ENCODE results near the gene TUFT1. TPM values are rescaled to one million over a fixed set of nuclear protein-coding genes. Genes with fewer than 3 reads are reported as not detected.

TUFT1 gene
- polyA plus RNA-seq, 3 donors, result 1.5 to 1.7 (median 1.6) TPM

- H3K4me2 ChIP-seq (replicated peaks; ENCODE audit: extremely low read depth, low read length, poor library complexity, severe bottlenecking), result no peak overlapping the region
- Mint-ChIP-seq H3K9me3 (peaks cover 0 to 5% (median 2%) of the 10 kb centered on the region in 7 donors), H3K36me3 (no peaks in the 10 kb centered on the region), H3K27ac (no peak overlapping the region), H3K4me3 (no peak overlapping the region), H3K4me1 (peaks cover 28% of the 10 kb centered on the region), H3K27me3 (ENCODE audit: low read depth in 3 of 3) (peaks cover 33 to 43% (median 40%) of the 10 kb centered on the region in 3 donors)
- intact Hi-C loops (cut with micrococcal nuclease), result no loop called here
- H2AFZ ChIP-seq (ENCODE audit: insufficient read depth, low read depth, low read length, poor library complexity, severe bottlenecking), result no peak overlapping the region
- 100% methylated on average over 3 of the region's 4 CpGs for WGBS (ENCODE audit: insufficient coverage)
- H3K36me3 ChIP-seq (replicated peaks in 1 of 2; ENCODE audit: control insufficient read depth in 1 of 2, insufficient read depth in 2 of 2, low read length in 2 of 2), result no peaks in the 10 kb centered on the region
- peaks cover 17 to 31% of the 10 kb centered on the region in 2 donors for H3K4me1 ChIP-seq (ENCODE audit: control insufficient read depth in 1 of 2, insufficient read depth in 2 of 2, low read length in 2 of 2)
- no peaks in the 10 kb centered on the region for H3K79me2 ChIP-seq (ENCODE audit: insufficient read depth, low read length)
- no peaks in the 10 kb centered on the region for H4K20me1 ChIP-seq (ENCODE audit: insufficient read depth, low read length)
- H3K27ac ChIP-seq (ENCODE audit: low read depth in 1 of 2, low read length in 2 of 2), result no peak overlapping the region
- H3K9me3 ChIP-seq (replicated peaks in 1 of 2; ENCODE audit: control insufficient read depth in 1 of 2, insufficient read depth in 1 of 2, low read length in 2 of 2), result no peaks in the 10 kb centered on the region
- H3K9ac ChIP-seq (ENCODE audit: insufficient read depth, low read length, poor library complexity, severe bottlenecking), result no peak overlapping the region
- no peak for TF ChIP-seq CTCF (IDR thresholded peaks at IDR 0.05)
- H3K4me3 ChIP-seq (replicated peaks in 1 of 3; ENCODE audit: low read depth in 2 of 3, low read length in 3 of 3), result no peak overlapping the region
- no peak for DNase-seq
- H3K27me3 ChIP-seq (ENCODE audit: control insufficient read depth in 2 of 2, insufficient read depth in 2 of 2, low read length in 2 of 2), result peaks cover 21 to 33% of the 10 kb centered on the region in 2 donors
Measured at GRCh38 chr1:151514366-151514765, 25.7 kb upstream of the TUFT1 start.

- H3K4me3 Mint-ChIP-seq, result no peak overlapping the region
- Histone ChIP-seq H3K27me3 (ENCODE audit: control insufficient read depth in 2 of 2, insufficient read depth in 2 of 2, low read length in 2 of 2) (peaks cover 16 to 24% of the 10 kb centered on the region in 2 donors), H3K9me3 (replicated peaks in 1 of 2; ENCODE audit: control insufficient read depth in 1 of 2, insufficient read depth in 1 of 2, low read length in 2 of 2) (no peaks in the 10 kb centered on the region), H2AFZ (ENCODE audit: insufficient read depth, low read depth, low read length, poor library complexity, severe bottlenecking) (no peak overlapping the region), H4K20me1 (ENCODE audit: insufficient read depth, low read length) (no peaks in the 10 kb centered on the region), H3K27ac (ENCODE audit: low read depth in 1 of 2, low read length in 2 of 2) (no peak overlapping the region), H3K4me3 (replicated peaks in 1 of 3; ENCODE audit: low read depth in 2 of 3, low read length in 3 of 3) (no peak overlapping the region), H3K9ac (ENCODE audit: insufficient read depth, low read length, poor library complexity, severe bottlenecking) (no peak overlapping the region), H3K36me3 (replicated peaks in 1 of 2; ENCODE audit: control insufficient read depth in 1 of 2, insufficient read depth in 2 of 2, low read length in 2 of 2) (no peaks in the 10 kb centered on the region), H3K4me1 (ENCODE audit: control insufficient read depth in 1 of 2, insufficient read depth in 2 of 2, low read length in 2 of 2) (peaks cover 17 to 30% of the 10 kb centered on the region in 2 donors), H3K4me2 (replicated peaks; ENCODE audit: extremely low read depth, low read length, poor library complexity, severe bottlenecking) (no peak overlapping the region), H3K79me2 (ENCODE audit: insufficient read depth, low read length) (no peaks in the 10 kb centered on the region)
- H3K36me3 Mint-ChIP-seq, result no peaks in the 10 kb centered on the region
- DNase-seq, result no peak
- no peak overlapping the region for H3K27ac Mint-ChIP-seq
- TF ChIP-seq CTCF (IDR thresholded peaks at IDR 0.05), result no peak
- H3K27me3 Mint-ChIP-seq (ENCODE audit: low read depth in 3 of 3), result peaks cover 24 to 34% (median 32%) of the 10 kb centered on the region in 3 donors
- H3K9me3 Mint-ChIP-seq, result peaks cover 0 to 5% (median 2%) of the 10 kb centered on the region in 7 donors
- H3K4me1 Mint-ChIP-seq, result peaks cover 28% of the 10 kb centered on the region
- intact Hi-C loops (cut with micrococcal nuclease), result no loop called here
- WGBS (ENCODE audit: insufficient coverage), result no CpG with 5 or more reads among the region's 4 CpGs
Measured at GRCh38 chr1:151515265-151515664, 24.8 kb upstream of the TUFT1 start.

Measured in CD14-positive monocyte (primary cell).